ENCODE data around the gene MOGAT1. TPM values are rescaled to one million over a fixed set of nuclear protein-coding genes. Genes with fewer than 3 reads are reported as not detected.

MOGAT1 gene
- total and polyA plus RNA-seq, 2 of the 8 experiments (the other 6 are each of a cell fraction or from before 2014, with no cell fraction given), result 0.11 to 0.67 TPM

- Histone ChIP-seq H3K79me2 (ENCODE audit: control insufficient read depth in 1 of 2, insufficient read depth in 2 of 2, low read length in 2 of 2) (no peaks in the 10 kb centered on the region), H4K5ac (ENCODE audit: insufficient read length, low read depth, low read length) (no peak overlapping the region), H3K9me3 (ENCODE audit: insufficient read depth in 2 of 2, low read depth in 1 of 2, low read length in 1 of 2) (no peaks in the 10 kb centered on the region), H3K56ac (replicated peaks; ENCODE audit: insufficient read length, low read depth, low read length) (no peak overlapping the region), H3K9ac (replicated peaks in 1 of 4; ENCODE audit: extremely low read depth in 1 of 4, low read depth in 3 of 4, low read length in 3 of 4) (no peak overlapping the region), H2AK5ac (ENCODE audit: low read depth, low read length) (no peak overlapping the region), H4K91ac (replicated peaks; ENCODE audit: insufficient read length, low read length) (no peak overlapping the region), H3K4me2 (ENCODE audit: insufficient read depth in 1 of 2, low read depth in 2 of 2, low read length in 2 of 2) (no peak overlapping the region), H3K4me1 (replicated peaks in 1 of 4; ENCODE audit: control insufficient read depth in 3 of 4, insufficient read depth in 4 of 4, low read length in 3 of 4) (no peaks in the 10 kb centered on the region), H2BK12ac (ENCODE audit: low read depth, low read length) (no peak overlapping the region), H2AFZ (ENCODE audit: low read length) (no peak overlapping the region), H3K23ac (ENCODE audit: insufficient read length) (no peak overlapping the region), H3K14ac (ENCODE audit: insufficient read length) (no peak overlapping the region), H4K8ac (ENCODE audit: extremely low read depth, insufficient read depth, low read length) (no peak overlapping the region), H3K27ac (ENCODE audit: low read depth, low read length) (no peak overlapping the region), H3K4ac (replicated peaks; ENCODE audit: insufficient read length, low read depth, low read length) (no peak overlapping the region), H2BK20ac (ENCODE audit: low read length) (no peak overlapping the region), H3K23me2 (ENCODE audit: low read depth, low read length) (no peaks in the 10 kb centered on the region), H3K18ac (ENCODE audit: extremely low read depth, low read length) (no peak overlapping the region), H3K79me1 (ENCODE audit: low read depth, low read length) (no peaks in the 10 kb centered on the region), H3K27me3 (replicated peaks in 1 of 4; ENCODE audit: control insufficient read depth in 3 of 4, extremely low read depth in 1 of 4, insufficient read depth in 3 of 4, low read length in 3 of 4) (no peaks in the 10 kb centered on the region), H2BK5ac (ENCODE audit: low read depth, low read length) (no peak overlapping the region), H3K4me3 (ENCODE audit: extremely low read depth in 1 of 4, insufficient read depth in 2 of 4, low read depth in 3 of 4, low read length in 4 of 4) (no peak overlapping the region), H4K20me1 (replicated peaks in 1 of 2; ENCODE audit: control insufficient read depth in 1 of 2, insufficient read depth in 2 of 2, low read length in 2 of 2) (no peaks in the 10 kb centered on the region), H2BK15ac (ENCODE audit: low read length) (no peak overlapping the region; the same call in 1 of the 2 replicates), H3K36me3 (ENCODE audit: control insufficient read depth in 2 of 4, insufficient read depth in 4 of 4, low read length in 3 of 4) (no peaks in the 10 kb centered on the region), H2BK120ac (replicated peaks; ENCODE audit: low read depth, low read length) (no peak overlapping the region)
- 80% methylated on average over 2 of the region's 2 CpGs; no CpG with 5 or more reads in 1 of the 2 experiments for WGBS, 2 experiments (ENCODE audit: extremely low coverage in 1 of 2, insufficient coverage in 1 of 2, insufficient read length in 1 of 2, insufficient replicate concordance in 2 of 2, low coverage in 1 of 2, low lambda C conversion rate in 2 of 2, missing lambda C conversion rate in 1 of 2)
- POLR2A ChIA-PET (ENCODE audit: partially characterized antibody), result no interaction called here
- CTCF ChIA-PET (ENCODE audit: partially characterized antibody), result interaction anchor here (0.6 to 10.6 kb wide), 8 partner anchors 15 to 270 kb away, joined by 3 to 124 read pairs (median 4); no protein-coding TSS in a partner anchor
- FAIRE-seq, result no peak
- no peak for DNase-seq (ENCODE audit: low read depth in 1 of 2, low spot score in 2 of 2)
- TF ChIP-seq SP1 (IDR thresholded peaks at IDR 0.05; ENCODE audit: low read depth, low read length) (no peak), NANOG (IDR thresholded peaks at IDR 0.05; ENCODE audit: insufficient read depth, low read depth, low read length, poor library complexity, severe bottlenecking) (no peak), USF2 (IDR thresholded peaks at IDR 0.05; ENCODE audit: low read length) (no peak), CHD1 (IDR thresholded peaks at IDR 0.05; ENCODE audit: low read depth, low read length) (no peak), RAD21 (IDR thresholded peaks at IDR 0.05 in 1 of 2, conservative IDR thresholded peaks at IDR 0.05 in 1 of 2; ENCODE audit: low read depth in 2 of 2, low read length in 2 of 2) (no peak), CREB1 (IDR thresholded peaks at IDR 0.05) (no peak)
Measured at GRCh38 chr2:222688917-222689316, 17.5 kb downstream of the MOGAT1 start.
